ENCODE results near the gene ARFRP1. TPM values are rescaled to one million over a fixed set of nuclear protein-coding genes. Genes with fewer than 3 reads are reported as not detected.

ARFRP1 gene
- total and polyA plus RNA-seq, 2 of the 13 experiments (the other 11 are each of a cell fraction or from before 2014, with no cell fraction given) = 32.0 to 51.1 TPM

DNA sequence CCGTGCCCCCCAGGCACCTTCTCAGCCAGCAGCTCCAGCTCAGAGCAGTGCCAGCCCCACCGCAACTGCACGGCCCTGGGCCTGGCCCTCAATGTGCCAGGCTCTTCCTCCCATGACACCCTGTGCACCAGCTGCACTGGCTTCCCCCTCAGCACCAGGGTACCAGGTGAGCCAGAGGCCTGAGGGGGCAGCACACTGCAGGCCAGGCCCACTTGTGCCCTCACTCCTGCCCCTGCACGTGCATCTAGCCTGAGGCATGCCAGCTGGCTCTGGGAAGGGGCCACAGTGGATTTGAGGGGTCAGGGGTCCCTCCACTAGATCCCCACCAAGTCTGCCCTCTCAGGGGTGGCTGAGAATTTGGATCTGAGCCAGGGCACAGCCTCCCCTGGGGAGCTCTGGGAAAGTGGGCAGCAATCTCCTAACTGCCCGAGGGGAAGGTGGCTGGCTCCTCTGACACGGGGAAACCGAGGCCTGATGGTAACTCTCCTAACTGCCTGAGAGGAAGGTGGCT, 10.4 kb downstream of the ARFRP1 start (continued):
- TF ChIP-seq ZNF34 (CRISPR knock-in tag; IDR thresholded peaks at IDR 0.05; ENCODE audit: borderline replicate concordance) = no peak
- TF ChIP-seq GTF2F1 (IDR thresholded peaks at IDR 0.05; ENCODE audit: low read length) = no peak
- TF ChIP-seq ZKSCAN5 (CRISPR knock-in tag; IDR thresholded peaks at IDR 0.05) = no peak
- TF ChIP-seq ZNF224 (CRISPR knock-in tag; IDR thresholded peaks at IDR 0.05) = no peak
- TF ChIP-seq ZNF468 (CRISPR knock-in tag; IDR thresholded peaks at IDR 0.05) = no peak
- no peak; the same call in 1 of the 2 replicates for TF ChIP-seq RXRA (CRISPR knock-in tag; IDR thresholded peaks at IDR 0.05)
- no peak for TF ChIP-seq ZNF180 (CRISPR knock-in tag; IDR thresholded peaks at IDR 0.05; ENCODE audit: borderline replicate concordance, low read depth)
- TF ChIP-seq POLR2A (IDR thresholded peaks at IDR 0.05; ENCODE audit: insufficient read depth in 1 of 2, low read depth in 2 of 2, low read length in 2 of 2) = peak in 1 of 2 experiments; percentile 49; a peak in 2 of 4 replicates
- no peak; the same call in 1 of the 2 replicates for TF ChIP-seq ARHGAP35 (CRISPR knock-in tag; IDR thresholded peaks at IDR 0.05; ENCODE audit: borderline replicate concordance)
- peak; percentile 26; the same call in 1 of the 2 replicates for TF ChIP-seq ATF7-NPFF (CRISPR knock-in tag; IDR thresholded peaks at IDR 0.05; ENCODE audit: low read depth)
- TF ChIP-seq TRAFD1 (CRISPR knock-in tag; IDR thresholded peaks at IDR 0.05; ENCODE audit: borderline replicate concordance) = no peak
- TF ChIP-seq FOXO4 (CRISPR knock-in tag; conservative IDR thresholded peaks at IDR 0.05) = no peak
- no peak for TF ChIP-seq MLXIP (CRISPR knock-in tag; IDR thresholded peaks at IDR 0.05; ENCODE audit: borderline replicate concordance)
- no peak for TF ChIP-seq DMAP1 (CRISPR knock-in tag; IDR thresholded peaks at IDR 0.05)
- TF ChIP-seq KAT8 (CRISPR knock-in tag; IDR thresholded peaks at IDR 0.05) = no peak
- TF ChIP-seq ZSCAN20 (CRISPR knock-in tag; IDR thresholded peaks at IDR 0.05; ENCODE audit: borderline replicate concordance) = no peak
- TF ChIP-seq ZBTB39 (CRISPR knock-in tag; IDR thresholded peaks at IDR 0.05) = no peak
- TF ChIP-seq POLR2G (IDR thresholded peaks at IDR 0.05; ENCODE audit: low read depth, low read length) = peak; percentile 42
- no peak for TF ChIP-seq ZNF792 (CRISPR knock-in tag; IDR thresholded peaks at IDR 0.05)
- TF ChIP-seq ZNF562 (CRISPR knock-in tag; IDR thresholded peaks at IDR 0.05; ENCODE audit: borderline replicate concordance) = no peak
- TF ChIP-seq ZNF33A (CRISPR knock-in tag; IDR thresholded peaks at IDR 0.05; ENCODE audit: borderline replicate concordance) = no peak
